Gastrocnemius medialis (tissue), 4 donors: Measurements from ENCODE around the gene SHC2.

Source experiments
- POLR2A ChIP-seq, 2 donors: fragments of 450-650 bp; IDR thresholded peaks; one replicate each; pipeline ENCODE4 v1.6.1; 2017; ENCODE audit warnings: antibody characterized with exemption in 2 of 2, mild to moderate bottlenecking in 2 of 2, moderate library complexity in 2 of 2
- TF ChIP-seq, protein P1 (sequence below), 5 experiments: fragments of 450-650 bp in 3 of 5; fragments of 200-600 bp in 2 of 5; sonication (generic) in 2 of 5; IDR thresholded peaks in 4 of 5; conservative IDR thresholded peaks in 1 of 5; 1 replicate in 4 of 5; 2 replicates in 1 of 5; pipeline ENCODE4 v1.5.1; 2016 to 2019; ENCODE audit warnings: antibody characterized with exemption in 5 of 5, mild to moderate bottlenecking in 3 of 5, moderate library complexity in 3 of 5

DNA sequence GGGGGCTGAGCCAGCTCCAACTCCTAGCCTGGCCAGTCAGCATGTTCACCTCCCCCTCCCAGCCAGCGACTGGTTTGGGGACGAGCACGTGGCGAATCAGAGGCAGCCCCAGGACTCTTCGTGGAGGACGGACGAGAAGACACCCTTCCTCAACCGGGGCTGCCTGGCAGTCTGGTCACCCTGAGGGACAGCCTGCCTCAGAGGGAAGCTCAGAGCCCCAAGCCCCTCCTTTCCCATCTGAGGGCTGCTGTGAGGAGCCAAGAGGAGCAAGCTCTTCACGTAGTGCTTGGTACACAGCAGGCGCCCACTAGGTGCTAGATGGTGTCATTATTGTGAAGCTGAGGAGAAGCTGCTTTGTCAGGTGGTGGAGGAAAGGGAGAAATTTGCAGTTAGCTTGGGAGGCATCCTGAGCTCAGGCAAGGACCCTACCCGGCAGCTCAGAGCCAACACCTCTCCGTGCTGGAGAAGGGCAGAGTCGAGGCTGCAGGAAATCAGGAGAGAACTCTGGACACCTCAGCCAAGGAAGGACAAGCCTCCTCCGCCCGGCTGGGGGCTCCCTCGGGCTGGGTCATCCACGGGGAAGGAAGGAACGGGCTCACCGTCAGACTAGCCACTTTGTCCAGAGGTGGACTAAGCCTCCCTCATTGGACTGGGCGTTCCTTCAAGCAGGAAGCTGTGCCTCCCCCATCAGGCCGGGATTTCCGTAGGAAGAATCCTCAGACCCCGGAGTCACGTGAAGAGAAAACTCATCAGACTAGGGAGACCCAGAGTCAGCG lies 37.0 kb downstream of the SHC2 start:
- no peak for TF ChIP-seq POLR2A (IDR thresholded peaks at IDR 0.05)
- TF ChIP-seq, protein P1, sequence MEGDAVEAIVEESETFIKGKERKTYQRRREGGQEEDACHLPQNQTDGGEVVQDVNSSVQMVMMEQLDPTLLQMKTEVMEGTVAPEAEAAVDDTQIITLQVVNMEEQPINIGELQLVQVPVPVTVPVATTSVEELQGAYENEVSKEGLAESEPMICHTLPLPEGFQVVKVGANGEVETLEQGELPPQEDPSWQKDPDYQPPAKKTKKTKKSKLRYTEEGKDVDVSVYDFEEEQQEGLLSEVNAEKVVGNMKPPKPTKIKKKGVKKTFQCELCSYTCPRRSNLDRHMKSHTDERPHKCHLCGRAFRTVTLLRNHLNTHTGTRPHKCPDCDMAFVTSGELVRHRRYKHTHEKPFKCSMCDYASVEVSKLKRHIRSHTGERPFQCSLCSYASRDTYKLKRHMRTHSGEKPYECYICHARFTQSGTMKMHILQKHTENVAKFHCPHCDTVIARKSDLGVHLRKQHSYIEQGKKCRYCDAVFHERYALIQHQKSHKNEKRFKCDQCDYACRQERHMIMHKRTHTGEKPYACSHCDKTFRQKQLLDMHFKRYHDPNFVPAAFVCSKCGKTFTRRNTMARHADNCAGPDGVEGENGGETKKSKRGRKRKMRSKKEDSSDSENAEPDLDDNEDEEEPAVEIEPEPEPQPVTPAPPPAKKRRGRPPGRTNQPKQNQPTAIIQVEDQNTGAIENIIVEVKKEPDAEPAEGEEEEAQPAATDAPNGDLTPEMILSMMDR (IDR thresholded peaks at IDR 0.05 in 4 of 5, conservative IDR thresholded peaks at IDR 0.05 in 1 of 5): no peak
